Activated CD4-positive, CD25-positive, alpha-beta regulatory T cell treated with anti-CD3 and anti-CD28 coated beads, Interleukin-2, amount 50 U/mL, for 24 hours (primary cell): ENCODE measurements around the gene ZC3H8.
"Not testable (repeated sequence)": the region's sequence is repeated elsewhere in the genome, so short reads cannot be mapped to it uniquely, and the experiment has no call there.

Experiments used
- ATAC-seq, 2 donors: fragments of 150-1000 bp; cut with Tn5 transposase; one replicate each; pipeline ENCODE4 v1.10.0; 2021; ENCODE audit warnings: mild to moderate bottlenecking in 1 of 2, moderate library complexity in 1 of 2

The ZC3H8 gene

GRCh38 chr2:112254466-112255240 lies at the start of gene ZC3H8:
Gene ZC3H8, minus strand, starts transcription at chr2:112255042. Its CDS starts 61 bp downstream, at chr2:112254981.
- ATAC-seq = peak; percentile 88 to 92

- no peak for ATAC-seq
Observed at GRCh38 chr2:112304298-112304941, 49.6 kb upstream of the ZC3H8 start.

GRCh38 chr2:112301973-112302372 lies 47.1 kb upstream of the ZC3H8 start:
- ATAC-seq = no peak

GRCh38 chr2:112301171-112301584 lies 46.3 kb upstream of the ZC3H8 start:
- no peak for ATAC-seq

- ATAC-seq = no peak
Observed at GRCh38 chr2:112296407-112296806, 41.6 kb upstream of the ZC3H8 start.

DNA sequence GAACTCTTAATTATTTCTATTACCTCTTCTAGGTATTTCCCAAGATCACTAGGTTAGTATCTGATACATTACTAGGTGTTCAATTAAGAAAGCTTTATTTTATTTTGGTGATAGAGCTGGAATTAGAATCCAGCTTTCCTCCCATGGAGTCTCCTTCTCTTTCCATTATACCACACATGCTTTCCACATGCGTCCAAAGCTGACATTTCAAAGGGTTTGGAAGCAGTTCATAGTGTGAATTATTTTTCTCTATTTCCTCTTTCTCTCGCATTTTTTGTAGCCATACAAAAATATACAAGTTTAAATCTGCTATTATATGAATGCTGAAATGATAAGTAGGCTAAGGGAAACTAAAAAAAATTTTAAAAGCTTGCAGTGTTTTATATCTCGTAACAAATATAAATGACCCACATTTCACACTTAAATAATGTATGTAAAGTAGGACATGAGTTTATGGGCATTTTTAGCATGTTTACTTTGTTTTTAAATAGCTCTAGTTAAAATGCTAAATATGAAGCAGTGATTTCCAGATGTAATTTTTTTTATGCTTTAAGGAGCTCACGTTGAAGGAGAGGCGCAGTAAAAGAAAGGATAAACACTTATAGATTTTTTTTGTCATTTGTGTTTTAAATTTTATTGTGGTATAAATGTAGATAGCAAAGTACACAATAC lies 40.7 kb upstream of the ZC3H8 start:
- ATAC-seq = no peak

DNA sequence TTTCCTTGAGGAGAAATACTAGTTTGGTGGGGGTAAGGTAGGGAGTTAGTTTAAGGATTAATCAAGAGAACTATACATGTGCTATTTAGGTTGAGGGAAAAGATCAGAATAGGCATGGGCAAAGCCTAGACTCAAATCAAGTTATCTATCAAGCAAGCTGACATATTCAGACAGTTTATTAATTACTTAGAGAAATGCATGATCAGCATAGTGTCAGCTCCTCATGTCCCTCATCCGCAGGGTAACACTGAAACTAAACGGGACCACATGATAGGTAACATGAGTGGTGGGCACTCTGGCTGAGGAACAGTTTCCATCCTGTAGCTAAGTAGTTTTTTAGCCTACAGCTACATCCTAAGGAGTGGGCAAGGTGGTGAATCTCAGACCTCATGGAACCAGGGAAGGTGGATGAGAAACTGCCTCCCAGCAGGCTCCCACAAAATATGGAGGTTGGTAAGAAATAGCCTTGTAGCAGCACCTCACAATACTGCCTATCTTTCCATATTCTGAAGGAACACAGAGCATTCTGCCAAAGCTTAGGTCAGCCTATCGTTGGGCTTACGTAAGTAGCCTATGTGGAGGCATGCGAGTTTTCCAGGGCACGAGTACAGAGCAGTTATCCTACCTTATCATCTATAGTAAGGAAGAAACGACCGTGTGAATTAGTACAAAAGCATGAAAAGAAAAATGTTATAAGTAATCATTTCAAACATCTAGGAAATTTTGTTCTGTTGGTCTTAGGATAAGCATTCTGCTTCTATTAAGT lies 39.0 kb upstream of the ZC3H8 start:
- no peak for ATAC-seq

GRCh38 chr2:112290648-112291047 lies 35.8 kb upstream of the ZC3H8 start:
- ATAC-seq = no peak

DNA sequence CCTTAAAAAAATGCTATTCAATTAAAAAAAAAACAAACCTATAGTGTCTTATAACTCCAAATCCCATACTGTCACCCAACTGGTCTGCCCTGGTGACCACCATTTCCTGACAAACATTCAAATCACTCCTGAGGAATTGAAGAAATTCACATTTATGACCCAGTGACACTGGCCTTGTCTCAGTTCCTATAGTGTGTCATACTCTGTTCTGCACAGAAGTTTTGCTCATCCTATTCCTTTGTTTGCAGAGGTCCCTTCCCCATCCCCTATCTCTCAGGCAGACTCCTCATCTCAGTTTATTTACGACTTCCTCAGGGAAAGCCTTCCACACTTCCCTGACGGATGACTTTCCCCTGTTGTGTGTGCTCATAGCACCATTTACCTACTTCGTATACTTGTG lies 35.2 kb upstream of the ZC3H8 start:
- no peak for ATAC-seq

DNA sequence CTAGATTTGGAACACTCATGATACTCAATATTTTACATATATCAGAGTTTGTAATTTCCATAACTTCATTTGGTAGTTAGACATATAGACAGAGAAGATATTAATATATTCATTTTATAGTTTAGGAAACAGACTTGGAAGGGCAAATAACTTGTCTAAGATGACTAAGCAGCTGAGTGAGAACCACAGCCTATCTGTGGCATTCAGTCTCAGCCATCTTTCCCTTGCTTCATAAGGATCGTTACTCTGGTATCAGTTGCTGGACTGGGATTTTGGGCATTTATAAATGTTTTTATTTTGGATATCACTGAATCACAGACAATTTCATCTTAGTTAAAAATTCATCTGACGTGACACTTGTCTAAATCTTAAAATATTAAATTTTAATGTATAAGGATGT lies 28.7 kb upstream of the ZC3H8 start:
- ATAC-seq = not testable (repeated sequence)

- not testable (repeated sequence) for ATAC-seq
Observed at GRCh38 chr2:112282066-112282465, 27.2 kb upstream of the ZC3H8 start.

GRCh38 chr2:112277596-112278220 lies 22.9 kb upstream of the ZC3H8 start:
- no peak for ATAC-seq

GRCh38 chr2:112276954-112277353 lies 22.1 kb upstream of the ZC3H8 start:
- ATAC-seq = no peak

DNA sequence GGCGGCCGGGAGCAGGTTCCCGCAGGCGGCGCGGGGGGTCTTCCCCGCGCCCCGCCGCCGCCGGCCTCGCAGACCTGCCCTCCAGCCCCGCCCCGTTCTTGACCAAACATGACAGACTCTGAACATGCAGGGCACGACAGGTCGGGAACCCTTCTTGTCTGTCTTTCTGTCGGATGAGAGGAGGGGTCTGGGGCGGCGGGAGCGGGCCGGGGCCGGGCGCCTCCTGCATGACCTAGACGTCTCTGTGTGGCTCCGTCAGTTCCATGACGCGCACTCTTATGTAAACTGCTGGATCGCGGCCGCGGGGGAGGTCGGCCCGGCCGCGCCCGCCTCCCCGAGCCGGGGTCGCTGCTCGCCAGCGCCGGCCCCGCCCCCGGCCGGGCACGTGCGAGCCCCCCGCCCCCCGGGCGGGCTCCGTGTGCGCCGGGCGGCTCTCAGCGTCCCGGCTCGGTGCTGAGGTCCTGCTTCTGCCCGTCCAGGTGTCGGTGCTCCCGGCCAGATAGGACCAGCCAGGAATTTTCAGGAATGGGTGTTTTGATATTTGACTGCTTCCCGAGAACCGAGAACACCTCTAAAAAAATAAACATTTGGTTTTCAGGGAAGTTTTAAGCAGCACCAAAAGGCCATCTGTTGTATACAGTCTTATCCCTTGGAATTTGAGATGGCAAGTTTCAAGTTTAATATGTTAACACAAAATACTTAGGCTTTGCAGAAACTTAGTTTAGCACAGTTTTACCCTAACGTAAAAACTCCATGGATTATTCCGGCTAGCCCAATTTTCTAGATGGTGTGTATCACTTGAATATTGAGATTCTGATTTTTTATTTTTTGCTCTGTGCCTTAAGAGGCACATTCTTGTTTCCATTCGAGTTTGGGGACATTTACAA lies 21.3 kb upstream of the ZC3H8 start:
- peak; percentile 73 for ATAC-seq

- peak; percentile 95 to 96 for ATAC-seq
Observed at GRCh38 chr2:112275311-112275886, 20.6 kb upstream of the ZC3H8 start, which contains the start of gene ZC3H6. Gene ZC3H6, plus strand, starts transcription at chr2:112275597. Its CDS starts 398 bp downstream, at chr2:112275995.

DNA sequence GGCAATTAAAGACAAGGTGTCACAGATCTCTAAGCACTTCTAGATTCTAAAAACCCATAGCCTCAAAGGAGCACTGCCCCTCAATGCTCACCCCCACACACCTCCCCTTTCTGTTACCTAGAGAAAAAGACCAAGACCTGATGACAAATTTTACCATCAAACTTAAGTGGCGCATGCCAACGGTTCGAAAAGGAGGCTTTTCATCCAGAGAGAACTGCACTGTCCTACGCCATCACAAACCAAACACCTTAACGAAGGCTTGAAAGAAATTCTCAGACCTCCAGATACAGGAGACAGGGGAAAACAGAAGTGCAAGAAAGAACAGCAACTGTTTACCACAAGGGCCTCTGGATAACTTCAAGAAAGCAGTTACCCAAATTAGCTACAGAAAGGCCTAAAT lies 18.5 kb upstream of the ZC3H8 start:
- ATAC-seq = no peak

DNA sequence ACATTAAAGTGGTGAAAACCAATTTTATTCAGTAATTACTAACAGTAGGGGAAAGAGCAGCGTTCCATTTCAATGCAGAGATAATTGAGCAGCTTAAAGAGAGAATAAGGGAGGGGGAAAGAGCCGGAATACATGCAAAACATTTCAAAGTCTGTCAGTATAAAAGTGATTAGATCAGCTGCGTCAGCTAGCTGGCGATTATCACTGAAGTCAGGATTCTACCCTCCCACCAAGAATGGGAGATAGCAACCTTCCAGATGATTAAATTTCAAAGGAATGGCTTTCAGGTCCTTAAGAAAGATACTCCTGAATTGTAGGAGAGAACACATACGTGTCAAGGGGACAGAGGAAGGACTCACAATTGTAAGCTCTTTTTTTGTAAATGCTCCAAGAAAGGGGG lies 17.8 kb upstream of the ZC3H8 start:
- no peak for ATAC-seq

DNA sequence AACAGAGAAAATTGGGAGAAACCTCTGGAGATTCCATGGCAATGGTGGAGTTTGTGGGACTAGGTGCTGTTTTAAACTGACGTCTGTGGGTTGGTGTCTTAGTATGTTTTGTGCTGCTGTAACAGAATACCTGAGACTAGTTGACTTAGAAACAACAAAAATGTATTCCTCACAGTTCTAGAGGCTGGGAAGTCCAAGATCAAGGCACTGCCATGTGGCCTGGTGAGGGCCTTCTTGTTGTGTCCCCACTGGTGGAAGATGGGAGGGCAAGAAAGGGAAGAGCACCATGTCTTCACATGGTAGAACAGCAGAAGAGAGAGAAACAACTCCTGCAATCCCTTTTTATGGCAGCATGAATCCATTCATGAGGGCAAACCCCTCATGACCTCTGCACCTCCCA lies 13.7 kb upstream of the ZC3H8 start:
- no peak for ATAC-seq

DNA sequence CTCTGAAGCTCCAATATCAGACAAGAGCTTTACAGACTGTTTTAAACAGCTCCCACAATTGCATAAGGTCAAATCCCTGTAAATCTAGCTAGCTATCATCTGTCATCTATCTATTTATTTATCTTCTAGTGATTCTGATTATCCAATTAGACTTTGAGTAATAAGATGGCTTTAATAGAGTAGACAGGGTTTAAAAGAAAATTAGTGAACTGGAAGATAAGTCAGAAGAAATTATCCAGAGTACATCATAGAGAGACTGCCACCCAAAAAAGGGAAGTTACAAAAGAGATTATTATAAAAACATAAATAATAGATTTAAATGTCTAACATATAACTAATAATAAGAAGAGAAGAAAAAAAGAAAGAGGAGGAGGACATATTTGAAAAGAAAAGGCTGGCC lies 8.0 kb upstream of the ZC3H8 start:
- ATAC-seq = no peak

GRCh38 chr2:112260295-112260625 lies 5.4 kb upstream of the ZC3H8 start:
- no peak for ATAC-seq
